SK-N-MC (cell line): Measurements from ENCODE around the gene SRGAP1.

Experiments
- DNase-seq: peaks from one replicate; pipeline ENCODE4 v3.0.0-alpha.2; 2011; ENCODE audit warnings: low read depth, low spot score
- H3K27ac ChIP-seq: fragments of 200-600 bp; sonication (generic); 2 replicates; pipeline ENCODE4 v1.5.1; 2016; ENCODE audit warnings: mixed run types
- H3K36me3 ChIP-seq: fragments of 200-600 bp; sonication (generic); 2 replicates; pipeline ENCODE4 v1.6.1; 2017; ENCODE audit warnings: antibody characterized with exemption, low read length, mixed read lengths; ENCODE audit not compliant: insufficient read depth
- H3K4me3 ChIP-seq: fragments of 200-600 bp; sonication (generic); 2 replicates; pipeline ENCODE4 v1.5.1; 2016
- H3K9ac ChIP-seq: fragments of 200-600 bp; sonication (generic); 2 replicates; pipeline ENCODE4 v1.8.0; 2017; ENCODE audit warnings: mixed run types, mixed read lengths; ENCODE audit not compliant: insufficient read length
- H3K9me3 ChIP-seq: fragments of 200-600 bp; sonication (generic); 2 replicates; pipeline ENCODE4 v1.6.1; 2017; ENCODE audit warnings: low read depth, mild to moderate bottlenecking, antibody characterized with exemption, low read length, moderate library complexity, mixed read lengths
- EZH2 ChIP-seq: fragments of 200-600 bp; sonication (generic); IDR thresholded peaks from one replicate; pipeline ENCODE4 v1.6.1; 2017; ENCODE audit warnings: antibody characterized with exemption
- FOXP2 ChIP-seq: optimal IDR thresholded peaks from 2 replicates; pipeline ENCODE3; 2011; ENCODE audit warnings: mild to moderate bottlenecking, moderate library complexity; ENCODE audit not compliant: insufficient read depth; ENCODE audit errors: extremely low read length, control extremely low read depth
- POLR2AphosphoS5 ChIP-seq: IDR thresholded peaks from 2 replicates; pipeline ENCODE4 v1.6.1; 2012; ENCODE audit warnings: mild to moderate bottlenecking, low read depth, low read length, borderline replicate concordance

SRGAP1 gene

DNA sequence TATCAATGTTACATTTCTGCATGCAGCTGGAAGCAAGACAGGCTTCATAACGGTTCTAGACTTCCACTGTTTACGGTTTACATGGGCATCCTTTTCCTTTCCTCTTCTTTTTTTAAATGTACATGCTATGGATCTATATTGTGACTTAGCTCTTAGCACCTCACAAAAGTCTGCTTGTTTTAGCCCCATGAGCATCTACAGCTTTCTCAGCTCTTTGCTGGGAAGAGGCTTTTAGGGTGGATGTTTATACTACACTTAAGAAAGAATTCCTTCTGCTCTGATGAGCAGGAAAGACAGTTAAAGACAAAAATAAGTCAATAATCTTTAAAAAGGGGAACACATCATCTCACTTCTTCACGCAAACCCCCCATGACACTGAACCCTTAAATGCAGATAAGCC lies 326.2 kb downstream of the SRGAP1 start:
- DNase-seq = no peak
- no peaks in the 10 kb centered on the region for H3K36me3 ChIP-seq
- H3K9ac ChIP-seq = no peak overlapping the region
- H3K4me3 ChIP-seq = no peak overlapping the region
- no peak overlapping the region for H3K27ac ChIP-seq
- no peak for TF ChIP-seq EZH2
- TF ChIP-seq POLR2AphosphoS5 = no peak
- TF ChIP-seq FOXP2 = no peak
- no peaks in the 10 kb centered on the region for H3K9me3 ChIP-seq

- Histone ChIP-seq H3K27ac (no peak overlapping the region), H3K36me3 (no peaks in the 10 kb centered on the region), H3K9me3 (no peaks in the 10 kb centered on the region), H3K9ac (no peak overlapping the region), H3K4me3 (no peak overlapping the region)
- no peak for DNase-seq
- TF ChIP-seq POLR2AphosphoS5 (no peak), EZH2 (no peak), FOXP2 (no peak)
Measured at GRCh38 chr12:64171715-64172114, 327.2 kb downstream of the SRGAP1 start.

- Histone ChIP-seq H3K9ac (no peak overlapping the region), H3K36me3 (no peaks in the 10 kb centered on the region), H3K4me3 (no peak overlapping the region), H3K9me3 (no peaks in the 10 kb centered on the region), H3K27ac (no peak overlapping the region)
- no peak for TF ChIP-seq POLR2AphosphoS5
- no peak for TF ChIP-seq FOXP2
- TF ChIP-seq EZH2 = no peak
- no peak for DNase-seq
Measured at GRCh38 chr12:64172143-64172970, 327.9 kb downstream of the SRGAP1 start.

DNA sequence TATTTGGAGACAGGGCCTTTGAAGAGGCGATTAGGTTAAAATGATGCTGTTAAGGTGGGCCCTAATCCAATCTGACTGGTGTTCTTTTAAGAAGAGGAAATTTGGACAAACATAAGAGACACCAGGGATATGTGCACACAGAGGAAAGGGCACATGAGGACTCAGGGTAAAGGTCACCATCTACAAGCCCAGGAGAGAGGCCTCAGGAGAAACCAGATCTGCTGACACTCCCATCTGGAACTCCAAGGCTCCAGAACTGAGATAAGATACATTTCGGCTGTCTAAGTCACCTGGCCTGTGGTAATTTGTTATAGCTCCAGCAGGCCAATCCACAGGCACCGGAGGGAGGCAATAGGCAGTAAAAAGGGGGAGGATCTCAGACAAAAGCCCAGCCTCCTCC lies 329.0 kb downstream of the SRGAP1 start:
- H3K36me3 ChIP-seq = no peaks in the 10 kb centered on the region

DNA sequence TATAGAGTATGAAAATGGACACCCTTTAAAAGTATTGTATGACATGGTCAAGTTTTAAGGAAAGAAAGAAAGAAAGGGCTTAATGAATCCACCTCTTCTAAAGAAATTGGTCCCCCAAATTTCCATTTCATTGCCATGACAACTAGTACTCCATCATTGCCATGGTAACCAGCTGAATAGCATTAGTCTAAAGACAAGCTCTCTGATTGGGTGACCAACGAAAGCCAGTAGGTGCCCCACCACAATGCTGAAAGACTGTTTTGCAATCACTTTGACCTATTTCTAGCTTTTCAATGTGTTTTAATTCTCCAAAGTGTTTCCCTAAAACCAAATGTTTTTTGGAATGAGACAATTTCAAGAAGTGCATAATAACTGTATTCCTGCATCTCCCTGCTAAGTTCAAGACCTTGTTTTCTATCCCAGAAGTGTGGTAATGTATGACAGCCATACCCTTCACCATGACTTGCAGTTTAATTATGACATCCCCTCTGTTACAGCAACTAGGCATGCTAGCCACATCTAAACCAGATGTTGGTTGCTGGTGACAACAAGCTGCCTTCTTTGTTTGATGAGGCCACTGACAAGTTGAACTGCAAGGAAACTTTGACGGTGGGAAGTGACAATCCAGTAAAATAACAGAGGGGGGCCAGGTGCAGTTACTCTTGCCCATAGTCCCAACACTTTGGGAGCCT lies 330.9 kb downstream of the SRGAP1 start:
- no peak for TF ChIP-seq EZH2
- TF ChIP-seq POLR2AphosphoS5 = no peak
- no peak for TF ChIP-seq FOXP2
- H3K9ac ChIP-seq = no peak overlapping the region
- H3K4me3 ChIP-seq = no peak overlapping the region
- DNase-seq = no peak
- H3K36me3 ChIP-seq = no peaks in the 10 kb centered on the region
- H3K9me3 ChIP-seq = no peaks in the 10 kb centered on the region
- H3K27ac ChIP-seq = no peak overlapping the region

More for the DNA sequence above, 329.0 kb downstream of the SRGAP1 start:
- no peaks in the 10 kb centered on the region for H3K9me3 ChIP-seq
- no peak for DNase-seq
- no peak for TF ChIP-seq POLR2AphosphoS5
- no peak for TF ChIP-seq FOXP2
- no peak for TF ChIP-seq EZH2
- H3K27ac ChIP-seq = no peak overlapping the region
- no peak overlapping the region for H3K4me3 ChIP-seq
- no peak overlapping the region for H3K9ac ChIP-seq

- H3K27ac ChIP-seq = no peak overlapping the region
- H3K4me3 ChIP-seq = no peak overlapping the region
- no peaks in the 10 kb centered on the region for H3K9me3 ChIP-seq
- H3K36me3 ChIP-seq = no peaks in the 10 kb centered on the region
- H3K9ac ChIP-seq = no peak overlapping the region
- TF ChIP-seq EZH2 (no peak), POLR2AphosphoS5 (no peak), FOXP2 (no peak)
- no peak for DNase-seq
Measured at GRCh38 chr12:64177001-64177400, 332.5 kb downstream of the SRGAP1 start.

DNA sequence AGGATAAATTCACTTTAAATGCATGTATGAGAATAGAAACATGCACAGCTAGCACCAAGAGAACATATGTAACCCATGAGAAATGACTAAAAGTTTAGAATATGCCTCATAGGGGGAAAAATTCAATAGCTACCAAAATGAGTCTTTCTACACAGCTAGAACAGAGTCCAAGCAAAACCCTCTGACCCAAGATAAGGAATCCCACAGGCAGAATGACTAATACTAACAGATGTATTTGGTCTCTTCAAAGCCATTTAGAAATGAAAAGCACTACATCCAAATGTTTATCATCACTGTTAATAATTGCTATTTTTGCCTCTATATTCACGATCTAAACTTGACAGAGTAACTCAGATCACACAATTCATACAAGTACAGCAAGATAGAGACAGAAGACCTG lies 333.6 kb downstream of the SRGAP1 start:
- no peak for TF ChIP-seq FOXP2
- no peak for TF ChIP-seq EZH2
- no peak for TF ChIP-seq POLR2AphosphoS5
- Histone ChIP-seq H3K27ac (no peak overlapping the region), H3K4me3 (no peak overlapping the region), H3K36me3 (no peaks in the 10 kb centered on the region), H3K9me3 (no peaks in the 10 kb centered on the region), H3K9ac (no peak overlapping the region)
- no peak for DNase-seq

GRCh38 chr12:64180951-64181350 lies 336.5 kb downstream of the SRGAP1 start:
- H3K36me3 ChIP-seq = no peaks in the 10 kb centered on the region
- no peak overlapping the region for H3K27ac ChIP-seq
- H3K9me3 ChIP-seq = no peaks in the 10 kb centered on the region
- no peak for TF ChIP-seq EZH2
- no peak overlapping the region for H3K9ac ChIP-seq
- no peak for DNase-seq
- H3K4me3 ChIP-seq = no peak overlapping the region
